ENCODE measurements around the gene ARHGAP42. TPM values are rescaled to one million over a fixed set of nuclear protein-coding genes. Genes with fewer than 3 reads are reported as not detected.

ARHGAP42 gene
- total RNA-seq, 1 experiment from 2014 or later = 39.1 TPM

- Histone ChIP-seq H3K14ac (ENCODE audit: insufficient read depth, low read length) (no peak overlapping the region), H3K9ac (ENCODE audit: extremely low read depth, insufficient read length, low read length) (no peak overlapping the region), H2BK15ac (ENCODE audit: low read depth, low read length) (no peak overlapping the region), H3K9me3 (ENCODE audit: control insufficient read depth, low read depth, low read length) (no peaks in the 10 kb centered on the region), H3K18ac (ENCODE audit: insufficient read length, low read depth, low read length) (no peak overlapping the region), H3K4me2 (ENCODE audit: insufficient read depth, insufficient read length, low read length) (no peak overlapping the region), H4K5ac (ENCODE audit: insufficient read length, low read depth, low read length) (no peak overlapping the region), H3K27me3 (ENCODE audit: insufficient read depth, low read length) (no peaks in the 10 kb centered on the region), H2BK12ac (ENCODE audit: insufficient read length, low read depth, low read length) (no peak overlapping the region), H3K4ac (ENCODE audit: low read depth, low read length) (no peak overlapping the region), H3K79me2 (ENCODE audit: insufficient read depth, low read length) (no peaks in the 10 kb centered on the region), H4K91ac (ENCODE audit: insufficient read length, low read depth, low read length) (no peak overlapping the region), H4K8ac (replicated peaks; ENCODE audit: insufficient read length, low read depth, low read length) (no peak overlapping the region), H3K56ac (ENCODE audit: insufficient read length, low read depth, low read length) (no peak overlapping the region), H3K4me1 (ENCODE audit: insufficient read depth, low read length) (no peaks in the 10 kb centered on the region; the same call in 1 of the 2 replicates), H2BK20ac (ENCODE audit: low read depth, low read length, poor library complexity, severe bottlenecking) (no peak overlapping the region), H3K79me1 (ENCODE audit: insufficient read depth, low read depth, low read length, poor library complexity, severe bottlenecking) (no peaks in the 10 kb centered on the region), H4K20me1 (ENCODE audit: control insufficient read depth, insufficient read depth, insufficient read length) (no peaks in the 10 kb centered on the region), H2BK5ac (ENCODE audit: insufficient read length, low read length) (no peak overlapping the region), H2BK120ac (ENCODE audit: low read depth, low read length, poor library complexity, severe bottlenecking) (no peak overlapping the region), H3K23ac (ENCODE audit: insufficient read length, low read depth, low read length) (no peak overlapping the region), H3T11ph (ENCODE audit: low read length) (no peak overlapping the region), H2AK5ac (ENCODE audit: insufficient read length, low read length) (no peak overlapping the region), H3K23me2 (ENCODE audit: insufficient read length, low read depth, low read length, poor library complexity, severe bottlenecking) (no peaks in the 10 kb centered on the region), H2AFZ (ENCODE audit: low read length) (no peak overlapping the region), H3K27ac (ENCODE audit: insufficient read length, low read depth, low read length) (no peak overlapping the region)
- WGBS (ENCODE audit: extremely low coverage, insufficient read length, low lambda C conversion rate) = no CpG with 5 or more reads among the region's 1 CpG
- H3K27ac Mint-ChIP-seq = no peak overlapping the region
- TF ChIP-seq CTCF (conservative IDR thresholded peaks at IDR 0.05) = no peak
- DNase-seq = no peak
- H3K9me3 Mint-ChIP-seq = no peaks in the 10 kb centered on the region
- no peak overlapping the region for H3K4me3 Mint-ChIP-seq
- H3K36me3 Mint-ChIP-seq (ENCODE audit: insufficient read depth in 1 of 3, low read depth in 3 of 3) = no peaks in the 10 kb centered on the region; a peak in 1 of 7 replicates
- H3K4me1 Mint-ChIP-seq = peaks cover 22 to 28% of the 10 kb centered on the region in 2 experiments
- no peaks in the 10 kb centered on the region for H3K27me3 Mint-ChIP-seq (ENCODE audit: low read depth)
Measured at GRCh38 chr11:100869328-100869727, 182.2 kb downstream of the ARHGAP42 start.

Measured in H9 (cell line).